Breast epithelium (tissue), 4 donors: ENCODE measurements around the gene KLK15. TPM values are rescaled to one million over a fixed set of nuclear protein-coding genes. Genes with fewer than 3 reads are reported as not detected.
A peak's percentile ranks its signal among the peaks of the same experiment; 100 is the strongest.

ENCODE experiments used
- DNase-seq, 2 donors: peaks; one replicate each; pipeline ENCODE4 v3.0.0-alpha.2; 2019; ENCODE audit warnings: low spot score in 2 of 2
- H3K27ac ChIP-seq, 2 donors: fragments of 200-600 bp; sonication (generic) in 1 of 2; one replicate each; pipeline ENCODE4 v1.5.1; 2016 to 2019; ENCODE audit warnings: mild to moderate bottlenecking in 1 of 2
- H3K27me3 ChIP-seq, 2 donors: fragments of 200-600 bp; sonication (generic) in 1 of 2; one replicate each; pipeline versions ENCODE4 v1.5.1 to v1.6.0; 2017 to 2019; ENCODE audit warnings: control low read depth in 1 of 2, mild to moderate bottlenecking in 1 of 2
- H3K36me3 ChIP-seq: fragments of 200-600 bp; one replicate; pipeline ENCODE4 v1.5.1; 2019
- H3K4me1 ChIP-seq, 2 donors: fragments of 200-600 bp; sonication (generic); one replicate each; pipeline ENCODE4 v1.5.1; 2016 to 2019; ENCODE audit warnings: control low read depth in 1 of 2
- H3K4me3 ChIP-seq, 3 donors: fragments of 200-600 bp; sonication (generic); 1 replicate in 2 of 3; 2 replicates in 1 of 3; pipeline ENCODE4 v1.5.1; 2016 to 2019; ENCODE audit warnings: mild to moderate bottlenecking in 3 of 3, moderate library complexity in 2 of 3
- H3K9me3 ChIP-seq, 2 donors: fragments of 200-600 bp; sonication (generic) in 1 of 2; one replicate each; pipeline ENCODE4 v1.5.1; 2016 to 2019; ENCODE audit warnings: control low read depth in 1 of 2
- CTCF ChIP-seq, 3 donors: fragments of 450-650 bp; IDR thresholded peaks; one replicate each; pipeline ENCODE4 v1.5.1; 2016 to 2017; ENCODE audit warnings: antibody characterized with exemption in 3 of 3, mild to moderate bottlenecking in 3 of 3, moderate library complexity in 3 of 3
- POLR2A ChIP-seq: fragments of 450-650 bp; IDR thresholded peaks from one replicate; pipeline ENCODE4 v1.6.1; 2016; ENCODE audit warnings: antibody characterized with exemption, mild to moderate bottlenecking, moderate library complexity
- POLR2AphosphoS5 ChIP-seq, 3 donors: sonication (generic); formaldehyde crosslinking; IDR thresholded peaks; one replicate each; pipeline ENCODE4 v1.6.1; 2017; ENCODE audit warnings: antibody characterized with exemption in 3 of 3
- intact Hi-C: fragments of 100-400 bp; cut with DNase I; formaldehyde crosslinking; loops from one replicate; pipeline ENCODE4 v1.15.1; 2023; ENCODE audit warnings: low total_unique reads
- total RNA-seq, 3 donors: library from RNA; depleted of rRNA; stranded (reverse); fragments of >200 nt; gene quantifications; one replicate each; pipeline ENCODE4 v1.1.0, GENCODE V29; 2016

KLK15 gene
- total RNA-seq, 3 donors from 2014 or later, result not detected

GRCh38 chr19:50837300-50837699 lies 3.9 kb upstream of the KLK15 start:
- TF ChIP-seq POLR2A (no peak), CTCF (IDR thresholded peaks at IDR 0.05) (no peak), POLR2AphosphoS5 (IDR thresholded peaks at IDR 0.05) (no peak)
- Histone ChIP-seq H3K4me3 (no peak overlapping the region), H3K9me3 (peaks cover 0 to 2% of the 10 kb centered on the region in 2 donors), H3K36me3 (no peaks in the 10 kb centered on the region), H3K4me1 (no peaks in the 10 kb centered on the region), H3K27ac (no peak overlapping the region), H3K27me3 (peaks cover 0 to 20% of the 10 kb centered on the region in 2 donors)
- intact Hi-C loops, result no loop called here
- DNase-seq, result no peak

- H3K27ac ChIP-seq, result no peak overlapping the region
- H3K4me1 ChIP-seq, result no peaks in the 10 kb centered on the region
- H3K9me3 ChIP-seq, result no peaks in the 10 kb centered on the region
- intact Hi-C loops, result no loop called here
- no peak for TF ChIP-seq CTCF (IDR thresholded peaks at IDR 0.05)
- no peak for TF ChIP-seq POLR2AphosphoS5 (IDR thresholded peaks at IDR 0.05)
- TF ChIP-seq POLR2A, result no peak
- DNase-seq, result no peak
- H3K36me3 ChIP-seq, result no peaks in the 10 kb centered on the region
- H3K4me3 ChIP-seq, result peak overlapping the region in 2 of 3 donors; percentile 55 to 62
- peaks cover 0 to 20% of the 10 kb centered on the region in 2 donors for H3K27me3 ChIP-seq
Observed at GRCh38 chr19:50836543-50837195, 3.3 kb upstream of the KLK15 start.

- TF ChIP-seq CTCF (IDR thresholded peaks at IDR 0.05) (no peak), POLR2AphosphoS5 (IDR thresholded peaks at IDR 0.05) (no peak), POLR2A (no peak)
- no peak overlapping the region for H3K27ac ChIP-seq
- H3K27me3 ChIP-seq, result peaks cover 2 to 26% of the 10 kb centered on the region in 2 donors
Observed at GRCh38 chr19:50835785-50836542, 2.6 kb upstream of the KLK15 start.

GRCh38 chr19:50835103-50835784 lies 1.9 kb upstream of the KLK15 start:
- H3K9me3 ChIP-seq, result no peaks in the 10 kb centered on the region
- no peak overlapping the region for H3K27ac ChIP-seq
- H3K36me3 ChIP-seq, result no peaks in the 10 kb centered on the region
- TF ChIP-seq POLR2AphosphoS5 (IDR thresholded peaks at IDR 0.05) (no peak), POLR2A (no peak), CTCF (IDR thresholded peaks at IDR 0.05) (no peak)
- intact Hi-C loops, result no loop called here
- DNase-seq, result no peak
- peak overlapping the region; percentile 28 to 62 (median 55) for H3K4me3 ChIP-seq
- peaks cover 2 to 29% of the 10 kb centered on the region in 2 donors for H3K27me3 ChIP-seq
- no peaks in the 10 kb centered on the region for H3K4me1 ChIP-seq

More at GRCh38 chr19:50835785-50836542, 2.6 kb upstream of the KLK15 start:
- Histone ChIP-seq H3K36me3 (no peaks in the 10 kb centered on the region), H3K4me1 (no peaks in the 10 kb centered on the region), H3K9me3 (no peaks in the 10 kb centered on the region), H3K4me3 (peak overlapping the region; percentile 28 to 62 (median 55))
- intact Hi-C loops, result no loop called here
- DNase-seq, result peak; percentile 35 to 62
